ENCODE measurements around the gene NPR2.

DNA sequence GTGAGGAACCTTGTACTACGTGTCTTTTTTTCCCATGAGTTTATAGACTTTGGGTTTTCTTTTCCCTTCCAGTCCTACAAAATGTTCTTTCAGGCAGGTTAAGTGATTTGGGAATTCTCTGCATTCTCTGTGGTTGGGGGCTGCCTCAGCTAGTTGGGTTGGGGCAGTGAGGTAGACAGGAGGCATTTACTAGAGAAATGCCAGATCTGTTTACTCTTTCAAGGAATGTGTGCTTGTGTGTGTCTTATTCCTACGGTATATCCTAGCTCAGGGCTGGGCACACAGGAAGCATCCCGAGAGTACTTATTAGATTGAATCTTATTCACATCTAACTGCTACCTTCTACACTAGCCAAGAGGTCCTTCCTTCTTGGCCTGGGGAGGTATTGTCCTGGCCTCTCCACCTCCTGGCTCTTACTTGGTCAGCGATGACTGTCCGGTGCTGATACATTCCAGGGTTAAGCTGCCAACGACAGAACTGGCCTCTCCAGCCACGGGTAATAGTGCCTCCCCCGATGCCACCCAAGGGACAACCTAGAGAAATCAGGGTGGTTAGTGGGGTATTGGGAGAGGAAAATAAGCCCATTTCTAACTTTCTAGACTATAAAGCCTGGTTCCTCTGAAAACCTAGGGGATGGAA lies 47.4 kb upstream of the NPR2 start:
- TF ChIP-seq CTCF (IDR thresholded peaks at IDR 0.05) (no peak), ZSCAN18 (CRISPR knock-in tag; IDR thresholded peaks at IDR 0.05) (no peak), TP53 (CRISPR knock-in tag; IDR thresholded peaks at IDR 0.05) (no peak), ATF3 (CRISPR knock-in tag; conservative IDR thresholded peaks at IDR 0.05) (no peak), ZNF263 (CRISPR knock-in tag; IDR thresholded peaks at IDR 0.05; ENCODE audit: low read depth) (no peak), ZNF121 (CRISPR knock-in tag; IDR thresholded peaks at IDR 0.05) (no peak), JUN (CRISPR knock-in tag; IDR thresholded peaks at IDR 0.05) (no peak), NR3C1 (CRISPR knock-in tag; conservative IDR thresholded peaks at IDR 0.05; ENCODE audit: low read depth) (no peak), SP1 (CRISPR knock-in tag; conservative IDR thresholded peaks at IDR 0.05) (no peak)
- TF ChIP-seq, protein P1, sequence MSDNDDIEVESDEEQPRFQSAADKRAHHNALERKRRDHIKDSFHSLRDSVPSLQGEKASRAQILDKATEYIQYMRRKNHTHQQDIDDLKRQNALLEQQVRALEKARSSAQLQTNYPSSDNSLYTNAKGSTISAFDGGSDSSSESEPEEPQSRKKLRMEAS (CRISPR knock-in tag; IDR thresholded peaks at IDR 0.05) = no peak
- TF ChIP-seq, protein P2, sequence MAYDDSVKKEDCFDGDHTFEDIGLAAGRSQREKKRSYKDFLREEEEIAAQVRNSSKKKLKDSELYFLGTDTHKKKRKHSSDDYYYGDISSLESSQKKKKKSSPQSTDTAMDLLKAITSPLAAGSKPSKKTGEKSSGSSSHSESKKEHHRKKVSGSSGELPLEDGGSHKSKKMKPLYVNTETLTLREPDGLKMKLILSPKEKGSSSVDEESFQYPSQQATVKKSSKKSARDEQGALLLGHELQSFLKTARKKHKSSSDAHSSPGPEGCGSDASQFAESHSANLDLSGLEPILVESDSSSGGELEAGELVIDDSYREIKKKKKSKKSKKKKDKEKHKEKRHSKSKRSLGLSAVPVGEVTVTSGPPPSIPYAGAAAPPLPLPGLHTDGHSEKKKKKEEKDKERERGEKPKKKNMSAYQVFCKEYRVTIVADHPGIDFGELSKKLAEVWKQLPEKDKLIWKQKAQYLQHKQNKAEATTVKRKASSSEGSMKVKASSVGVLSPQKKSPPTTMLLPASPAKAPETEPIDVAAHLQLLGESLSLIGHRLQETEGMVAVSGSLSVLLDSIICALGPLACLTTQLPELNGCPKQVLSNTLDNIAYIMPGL (CRISPR knock-in tag; IDR thresholded peaks at IDR 0.05) = no peak

All from WTC11 (cell line).